Right ventricle myocardium inferior (tissue), 1 donor: ENCODE data around the gene CTNS. TPM values are rescaled to one million over a fixed set of nuclear protein-coding genes. Genes with fewer than 3 reads are reported as not detected.
A peak's percentile ranks its signal among the peaks of the same experiment; 100 is the strongest.

Source experiments
- ATAC-seq: fragments of 200-7000 bp; cut with Tn5 transposase; one replicate; pipeline ENCODE4 v1.9.1; 2020; ENCODE audit warnings: mild to moderate bottlenecking, moderate library complexity
- DNase-seq: peaks from one replicate; pipeline ENCODE4 v3.0.0; 2021; ENCODE audit errors: missing footprints
- intact Hi-C: fragments of 100-400 bp; cut with DNase I; formaldehyde crosslinking; loops from one replicate; pipeline ENCODE4 v1.11.0; 2022
- total RNA-seq: library from RNA; stranded (reverse); fragmentation: NEBNext Ultra II Directional; extraction: Animal tissue kit (Norgen Biotek cat#: 25700); gene quantifications from one replicate; pipeline ENCODE4 v1.2.1, GENCODE V29; 2021
- donor health status: DM: no; HTN: yes; CAD: no; lungs with severe emphysema.

The CTNS gene
- total RNA-seq, 1 donor from 2014 or later: 6.6 TPM

GRCh38 chr17:3655766-3656165 lies 19.2 kb downstream of the CTNS start:
- DNase-seq (no peak), ATAC-seq (no peak)
- intact Hi-C loops: no loop called here

GRCh38 chr17:3656353-3656752 lies 19.8 kb downstream of the CTNS start:
- no peak for DNase-seq
- intact Hi-C loops: no loop called here
- ATAC-seq: no peak

GRCh38 chr17:3656755-3657587 lies 20.4 kb downstream of the CTNS start:
- intact Hi-C loops: no loop called here
- ATAC-seq: no peak
- no peak for DNase-seq

- no peak for ATAC-seq
- intact Hi-C loops: no loop called here
Observed at GRCh38 chr17:3657588-3657869, 21.0 kb downstream of the CTNS start.

GRCh38 chr17:3657874-3658783 lies 21.6 kb downstream of the CTNS start:
- DNase-seq (no peak), ATAC-seq (no peak)
- intact Hi-C loops: no loop called here

More at GRCh38 chr17:3657588-3657869, 21.0 kb downstream of the CTNS start:
- DNase-seq: no peak

- intact Hi-C loops: no loop called here
- DNase-seq: no peak
- ATAC-seq: no peak
Observed at GRCh38 chr17:3658784-3659449, 22.4 kb downstream of the CTNS start.

- intact Hi-C loops: no loop called here
- peak; percentile 80 for DNase-seq
- ATAC-seq: peak; percentile 62
Observed at GRCh38 chr17:3659541-3660111, 23.1 kb downstream of the CTNS start.

GRCh38 chr17:3660311-3660891 lies 23.8 kb downstream of the CTNS start:
- intact Hi-C loops: no loop called here
- ATAC-seq: peak; percentile 24
- no peak for DNase-seq

GRCh38 chr17:3663102-3664011 lies 26.8 kb downstream of the CTNS start:
- intact Hi-C loops: no loop called here
- DNase-seq: peak; percentile 50
- ATAC-seq: no peak

GRCh38 chr17:3665834-3666233 lies 29.3 kb downstream of the CTNS start:
- intact Hi-C loops: loop anchor here (1.0 kb wide), 1 partner anchor 30 kb away; the partner anchor contains the start of genes CTNS and SHPK
- DNase-seq: peak; percentile 74
- ATAC-seq: no peak

- DNase-seq (no peak), ATAC-seq (no peak)
- intact Hi-C loops: loop anchor here (1.0 kb wide), 1 partner anchor 30 kb away; the partner anchor contains the start of genes CTNS and SHPK
Observed at GRCh38 chr17:3666516-3666915, 30.0 kb downstream of the CTNS start.

GRCh38 chr17:3667366-3668278 lies 31.1 kb downstream of the CTNS start:
- peak; percentile 94 for DNase-seq
- ATAC-seq: peak; percentile 85
- intact Hi-C loops: no loop called here

- intact Hi-C loops: no loop called here
- ATAC-seq (peak; percentile 94), DNase-seq (peak; percentile 100)
Observed at GRCh38 chr17:3668279-3669084, 31.9 kb downstream of the CTNS start, which contains the start of the genes EMC6 and TAX1BP3. Gene EMC6 (plus strand): TSS chr17:3668812. CDS start chr17:3669147, 335 bp downstream. Gene TAX1BP3 (minus strand): TSS chr17:3668578. CDS start chr17:3668526, 52 bp downstream.

GRCh38 chr17:3669085-3669347 lies 32.5 kb downstream of the CTNS start:
- intact Hi-C loops: no loop called here
- ATAC-seq (no peak), DNase-seq (no peak)

- no peak for DNase-seq
- no peak for ATAC-seq
- intact Hi-C loops: no loop called here
Observed at GRCh38 chr17:3669548-3669947, 33.0 kb downstream of the CTNS start.

- ATAC-seq: no peak
- intact Hi-C loops: no loop called here
- DNase-seq: no peak
Observed at GRCh38 chr17:3672571-3672970, 36.0 kb downstream of the CTNS start.
